GM18861 (cell line): ENCODE results near the gene RTEL1.
A peak's percentile ranks its signal among the peaks of the same experiment; 100 is the strongest.
"Not testable (repeated sequence)": the region's sequence is repeated elsewhere in the genome, so short reads cannot be mapped to it uniquely, and the experiment has no call there.

ENCODE experiments used
- ATAC-seq: cut with Tn5 transposase; IDR thresholded peaks from one replicate; pipeline ENCODE4 v1.9.1; 2021; ENCODE audit not compliant: unreplicated experiment

RTEL1 gene

DNA sequence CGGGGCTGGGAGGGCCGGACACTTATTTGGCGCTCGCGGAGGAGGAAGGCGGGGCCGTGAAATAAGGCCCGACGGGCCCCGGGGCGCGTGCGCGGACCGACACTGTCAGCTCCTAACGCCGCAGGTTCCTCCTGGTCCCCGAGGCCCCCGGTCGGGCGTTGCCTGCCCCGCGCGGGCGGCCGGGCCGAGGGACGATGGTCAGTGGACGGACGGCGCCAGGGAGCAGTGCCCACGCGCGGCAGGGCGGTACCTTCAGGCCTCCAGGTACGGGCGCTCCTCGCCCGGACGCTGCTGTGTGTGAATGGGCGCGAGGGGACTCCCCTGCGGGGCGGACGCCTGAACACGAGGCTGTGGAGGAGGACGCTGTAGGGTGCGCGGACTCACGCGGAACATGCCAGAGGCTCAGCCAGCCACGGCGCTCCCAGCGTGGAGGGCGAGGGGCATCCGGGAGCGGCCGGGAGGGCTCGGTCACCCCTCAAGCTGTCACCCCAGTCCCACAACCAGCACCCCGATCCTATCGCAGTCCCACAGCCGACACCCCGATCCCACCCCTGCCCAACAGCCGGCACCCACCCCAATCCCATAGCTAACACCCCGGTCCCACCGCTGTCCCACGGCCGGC is 30.9 kb upstream of the RTEL1 start:
- peak; percentile 72 for ATAC-seq

DNA sequence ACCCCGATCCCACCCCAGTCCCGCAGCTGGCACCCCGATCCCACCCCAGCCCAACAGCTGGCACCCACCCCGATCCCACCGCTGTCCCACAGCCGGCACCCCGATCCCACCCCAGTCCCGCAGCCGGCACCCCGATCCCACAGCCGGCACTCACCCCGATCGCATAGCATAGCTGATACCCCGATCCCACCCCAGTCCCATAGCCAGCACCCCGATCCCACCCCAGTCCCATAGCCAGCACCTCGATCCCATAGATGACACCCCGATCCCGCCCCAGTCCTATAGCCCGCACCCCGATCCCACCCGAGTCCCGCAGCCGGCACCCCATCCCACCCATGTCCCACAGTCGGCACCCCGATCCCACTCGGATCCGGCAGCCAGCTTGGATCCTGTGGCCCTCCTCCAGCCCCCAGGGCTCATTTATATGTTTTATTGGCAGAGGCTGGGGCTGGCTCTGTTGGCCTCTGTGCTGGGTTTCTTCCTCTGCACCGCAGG is 30.3 kb upstream of the RTEL1 start:
- ATAC-seq: no peak

DNA sequence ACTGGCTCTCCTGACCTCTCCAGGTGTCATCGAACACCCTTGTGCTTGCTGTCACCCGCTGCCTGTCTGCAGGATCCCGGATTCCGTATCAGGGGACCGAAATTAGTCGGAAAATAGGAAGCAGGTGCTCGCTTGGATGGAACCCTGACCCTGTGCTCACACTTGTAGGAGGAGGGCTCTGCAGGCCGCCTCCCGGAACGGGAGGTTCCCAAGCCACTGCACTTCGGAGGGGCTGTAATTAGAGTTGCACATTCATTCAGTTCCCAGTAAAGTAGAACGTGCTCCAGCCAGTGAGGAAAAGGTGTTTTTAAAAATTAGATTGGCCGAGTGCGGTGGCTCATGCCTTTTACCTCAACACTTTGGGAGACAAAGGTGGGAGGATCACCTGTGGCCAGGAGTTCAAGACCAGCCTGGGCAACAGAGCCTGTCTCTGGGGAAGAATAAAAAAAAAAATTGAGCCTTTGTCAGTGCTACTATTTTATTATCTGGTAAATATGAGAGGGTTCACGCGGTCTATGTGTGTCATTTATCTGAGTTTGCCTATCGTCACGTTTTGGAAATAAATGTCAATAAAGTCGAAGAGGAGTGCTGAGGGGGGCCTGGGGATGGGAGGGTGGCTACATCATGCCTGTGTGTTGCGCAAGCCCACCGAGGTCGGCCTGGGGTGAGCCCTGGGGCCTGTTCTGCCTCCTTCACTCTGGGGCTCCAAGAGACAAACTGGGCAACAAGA is 29.7 kb upstream of the RTEL1 start:
- ATAC-seq: no peak

DNA sequence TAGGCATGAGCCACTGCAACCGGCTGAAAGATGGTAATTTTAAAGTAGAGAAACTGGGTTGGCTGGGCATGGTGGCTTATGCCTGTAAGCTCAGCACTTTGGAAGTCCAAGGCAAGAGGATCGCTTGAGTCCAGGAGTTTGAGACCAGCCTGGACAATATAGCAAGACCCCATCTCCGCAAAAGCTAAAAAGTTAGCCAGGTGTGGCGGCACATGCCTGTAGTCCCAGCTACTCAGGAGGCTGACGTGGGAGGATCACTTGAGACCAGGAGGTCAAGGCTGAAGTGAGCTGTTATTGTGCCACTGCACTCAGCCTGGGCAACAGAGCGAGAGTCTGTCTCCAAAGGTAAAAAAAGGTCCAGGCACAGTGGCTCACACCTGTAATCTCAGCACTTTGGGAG is 27.2 kb upstream of the RTEL1 start:
- not testable (repeated sequence) for ATAC-seq

DNA sequence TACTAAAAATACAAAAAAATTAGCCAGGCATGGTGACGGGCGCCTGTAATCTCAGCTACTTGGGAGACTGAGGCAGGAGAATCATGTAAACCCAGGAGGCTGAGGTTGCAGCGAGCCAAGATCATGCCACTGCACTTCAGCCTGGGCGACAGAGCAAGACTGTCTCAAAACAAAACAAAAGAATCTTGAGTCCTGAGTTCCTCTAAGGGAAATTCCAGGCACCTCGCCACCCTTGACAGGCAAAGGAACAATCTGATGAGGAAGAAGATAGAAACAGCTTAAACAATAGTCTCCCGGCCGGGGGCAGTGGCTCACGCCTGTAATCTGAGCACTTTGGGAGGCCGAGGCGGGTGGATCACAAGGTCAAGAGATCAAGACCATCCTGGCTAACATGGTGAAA is 26.7 kb upstream of the RTEL1 start:
- ATAC-seq: not testable (repeated sequence)

DNA sequence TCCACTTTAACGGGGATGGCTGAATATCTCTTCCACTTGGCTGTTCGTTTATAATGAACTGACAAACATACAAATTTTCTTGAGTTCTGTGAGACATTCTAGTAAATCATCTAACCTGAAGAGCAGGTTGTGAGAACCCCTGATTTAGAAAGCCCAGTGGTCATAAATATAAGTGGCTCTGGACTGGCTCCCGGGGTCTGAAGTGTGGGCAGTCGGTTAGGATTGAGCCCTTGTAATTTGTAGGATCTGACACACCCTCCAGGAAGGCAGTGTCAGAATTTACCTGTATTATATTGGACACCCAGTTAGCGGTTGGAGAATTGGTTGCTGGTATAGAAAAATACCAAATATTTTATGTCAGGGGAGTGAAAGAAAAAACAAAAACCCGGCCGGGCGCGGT is 24.4 kb upstream of the RTEL1 start:
- ATAC-seq: no peak

DNA sequence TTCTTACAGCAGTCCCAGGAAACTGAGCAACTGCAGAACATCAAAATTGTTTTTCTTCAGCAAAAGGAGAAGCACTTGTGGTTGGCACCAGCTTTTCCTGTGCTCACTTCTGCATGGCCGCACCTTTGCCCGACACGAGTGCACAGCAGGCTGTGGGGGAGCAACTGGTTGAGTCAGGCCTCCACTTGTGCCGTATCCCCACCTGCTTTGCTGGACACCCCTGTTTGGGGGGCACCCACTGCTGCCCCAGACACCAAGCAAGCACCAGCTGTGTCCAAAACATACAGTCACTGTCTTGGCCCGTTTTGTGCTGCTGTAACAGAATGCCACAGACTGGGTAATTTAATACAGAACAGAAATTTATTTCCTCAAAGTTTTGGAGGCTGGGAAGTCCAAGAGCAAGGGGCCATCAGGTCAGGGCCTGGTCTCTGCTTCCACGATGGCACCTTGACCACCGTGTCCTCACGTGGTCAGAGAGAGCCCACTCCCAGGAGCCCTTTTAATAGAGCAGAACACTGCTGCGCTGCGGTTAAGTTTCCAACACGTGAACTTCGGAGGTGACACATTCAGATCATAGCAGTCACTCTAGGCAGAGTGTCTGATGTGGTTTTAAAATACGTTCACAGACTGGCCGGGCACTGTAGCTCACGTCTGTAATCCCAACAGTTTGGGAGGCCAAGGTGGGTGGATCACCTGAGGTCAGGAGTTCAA is 22.5 kb upstream of the RTEL1 start:
- peak; percentile 47 for ATAC-seq

DNA sequence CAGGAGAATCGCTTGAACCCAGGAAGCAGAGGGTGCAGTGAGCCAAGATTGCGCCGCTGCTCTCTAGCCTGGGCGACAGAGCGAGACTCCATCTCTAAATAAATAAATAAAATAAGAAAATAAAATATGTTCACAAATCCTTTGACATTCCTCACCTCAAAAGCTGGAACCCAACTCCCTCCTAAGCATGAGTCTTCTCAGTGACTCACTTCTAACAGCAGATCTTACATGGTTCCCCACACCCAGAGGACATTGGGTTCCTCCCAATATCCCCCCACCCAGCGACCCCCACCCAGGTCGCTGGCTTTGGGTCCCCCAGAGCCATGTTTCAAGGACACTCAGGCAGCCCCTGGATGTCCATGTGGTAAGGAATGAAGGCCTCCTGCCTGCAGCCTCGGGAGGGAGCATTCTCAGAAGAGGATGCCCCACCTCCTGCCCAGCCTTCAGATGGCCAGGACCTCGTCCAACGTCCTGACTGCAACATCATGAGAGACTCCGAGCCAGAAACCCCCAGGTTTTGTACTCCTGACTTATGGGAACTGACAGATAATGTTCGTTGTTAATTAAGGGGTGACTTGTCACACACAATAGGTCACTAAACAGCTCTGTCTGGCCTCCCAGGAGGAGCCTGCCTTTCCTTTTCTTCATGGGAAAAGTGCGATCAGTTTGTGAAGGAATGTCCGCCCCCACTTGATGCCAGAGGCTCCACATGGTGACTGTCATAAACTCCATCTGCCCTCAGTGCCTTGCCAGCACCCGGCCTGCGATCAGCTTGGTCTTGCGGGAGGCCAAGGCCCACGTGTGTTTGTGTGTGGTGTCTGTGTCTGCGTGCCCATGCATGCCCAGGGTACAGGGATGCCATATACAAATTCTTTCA is 21.1 kb upstream of the RTEL1 start:
- ATAC-seq: no peak

DNA sequence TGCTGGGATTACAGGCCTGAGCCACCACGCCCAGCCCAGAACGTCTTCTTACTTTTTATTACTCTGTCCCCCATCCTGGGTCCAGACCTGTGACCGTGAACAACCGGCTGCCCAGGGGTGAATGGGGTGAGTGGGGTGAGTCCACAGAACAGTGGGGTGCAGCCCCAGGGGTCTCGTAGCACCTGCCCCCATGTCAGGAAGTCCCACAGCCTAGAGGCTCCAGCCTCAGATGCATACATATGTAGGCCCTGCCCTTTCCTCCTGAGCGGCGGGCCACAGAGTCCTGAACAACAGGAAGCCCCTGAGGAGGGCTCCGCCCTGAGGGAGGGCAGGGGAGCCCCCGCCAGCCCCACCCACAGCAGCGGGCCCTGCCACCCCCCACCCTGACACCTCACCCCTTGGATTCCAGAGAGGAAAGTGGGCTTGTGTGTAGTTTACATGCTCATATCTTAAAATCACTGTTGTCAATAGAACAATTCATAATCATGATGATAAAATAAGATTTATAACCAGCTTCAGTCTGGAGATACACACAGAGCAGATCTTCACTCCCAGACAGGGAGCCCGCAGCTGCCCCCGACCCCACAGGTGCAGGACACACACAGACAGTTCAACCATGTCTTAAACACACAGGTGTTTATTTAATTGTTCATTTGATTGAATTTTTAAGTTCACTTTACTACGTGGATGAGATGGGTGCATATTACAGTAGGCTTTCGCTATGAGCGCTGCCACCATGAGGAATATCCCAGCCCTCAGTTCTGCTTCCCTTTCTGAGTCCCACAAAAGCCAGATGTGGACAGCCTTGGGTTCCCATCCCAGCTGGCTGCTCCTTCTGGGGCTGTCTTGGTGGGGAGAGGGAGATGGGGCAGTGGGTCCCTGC is 18.8 kb upstream of the RTEL1 start:
- no peak for ATAC-seq

DNA sequence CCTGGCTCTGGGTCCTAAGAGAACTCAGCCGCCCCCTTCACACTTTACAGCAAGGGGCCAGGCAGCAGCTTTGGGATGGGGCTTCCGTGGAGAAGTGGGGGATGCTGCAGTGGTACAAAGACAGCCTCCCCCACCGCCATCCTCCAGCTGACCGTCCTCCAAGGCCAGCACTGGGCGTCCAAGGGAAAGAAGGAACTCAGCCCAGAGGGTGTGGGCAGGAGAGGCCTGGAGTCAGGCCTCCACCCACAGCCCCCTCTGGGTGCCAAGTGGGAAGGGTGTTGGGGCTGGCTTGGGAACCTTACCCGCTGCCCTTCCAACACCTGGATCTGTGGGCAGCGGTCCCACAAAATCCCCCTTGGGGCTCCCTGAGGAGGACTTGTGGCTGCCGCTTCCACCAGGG is 18.0 kb upstream of the RTEL1 start:
- ATAC-seq: no peak

DNA sequence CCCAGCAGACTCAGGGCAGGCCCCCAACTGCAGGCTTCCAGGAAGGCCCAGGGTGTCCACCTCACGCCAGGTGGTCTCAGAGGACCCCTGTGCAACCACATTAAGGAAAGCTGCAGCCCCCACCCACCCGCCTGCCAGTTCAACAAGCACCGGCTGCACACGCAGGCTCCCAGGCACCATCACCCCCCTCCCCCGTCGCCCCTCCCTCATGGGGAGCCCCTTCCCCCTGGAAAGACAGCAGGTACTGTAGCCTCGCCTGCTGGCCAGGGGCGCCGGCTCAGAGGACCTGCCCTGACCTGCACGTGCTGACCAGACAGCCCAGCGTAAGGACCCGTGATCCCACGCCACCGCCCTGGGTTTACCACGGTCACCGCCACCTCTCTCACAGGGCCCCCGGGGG is 17.4 kb upstream of the RTEL1 start:
- not testable (repeated sequence) for ATAC-seq

DNA sequence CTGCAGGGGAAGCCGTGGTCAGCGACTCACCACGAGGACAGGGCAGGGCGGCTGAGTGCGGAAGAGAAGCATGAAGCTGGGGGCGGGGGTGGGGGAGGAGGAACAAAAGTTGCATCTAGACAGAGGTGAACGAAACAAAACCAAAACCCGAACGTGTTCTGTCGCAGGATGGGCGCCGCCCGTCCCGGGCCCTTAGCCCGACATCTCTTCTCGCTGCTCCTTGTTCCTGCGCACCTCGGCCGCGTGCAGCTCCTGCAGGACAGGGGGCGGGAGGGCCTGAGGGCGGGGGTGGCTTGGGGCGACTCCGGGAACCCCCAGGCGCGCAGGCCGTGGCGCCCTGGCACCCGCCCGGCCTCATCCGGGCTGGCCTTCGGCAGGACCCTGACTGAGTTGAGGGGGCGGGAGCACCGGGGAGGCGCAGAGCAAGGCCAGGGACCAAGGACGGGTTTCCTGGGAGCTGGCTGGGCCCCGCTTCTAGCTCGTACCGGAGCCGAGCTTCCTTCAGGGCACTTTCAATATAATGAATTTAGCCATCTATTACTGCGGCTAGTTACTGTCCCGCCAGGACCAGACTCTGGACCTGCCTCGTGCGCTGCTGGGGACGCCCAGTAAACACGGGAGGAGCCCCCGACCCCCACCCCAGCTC is 16.8 kb upstream of the RTEL1 start:
- ATAC-seq: no peak

DNA sequence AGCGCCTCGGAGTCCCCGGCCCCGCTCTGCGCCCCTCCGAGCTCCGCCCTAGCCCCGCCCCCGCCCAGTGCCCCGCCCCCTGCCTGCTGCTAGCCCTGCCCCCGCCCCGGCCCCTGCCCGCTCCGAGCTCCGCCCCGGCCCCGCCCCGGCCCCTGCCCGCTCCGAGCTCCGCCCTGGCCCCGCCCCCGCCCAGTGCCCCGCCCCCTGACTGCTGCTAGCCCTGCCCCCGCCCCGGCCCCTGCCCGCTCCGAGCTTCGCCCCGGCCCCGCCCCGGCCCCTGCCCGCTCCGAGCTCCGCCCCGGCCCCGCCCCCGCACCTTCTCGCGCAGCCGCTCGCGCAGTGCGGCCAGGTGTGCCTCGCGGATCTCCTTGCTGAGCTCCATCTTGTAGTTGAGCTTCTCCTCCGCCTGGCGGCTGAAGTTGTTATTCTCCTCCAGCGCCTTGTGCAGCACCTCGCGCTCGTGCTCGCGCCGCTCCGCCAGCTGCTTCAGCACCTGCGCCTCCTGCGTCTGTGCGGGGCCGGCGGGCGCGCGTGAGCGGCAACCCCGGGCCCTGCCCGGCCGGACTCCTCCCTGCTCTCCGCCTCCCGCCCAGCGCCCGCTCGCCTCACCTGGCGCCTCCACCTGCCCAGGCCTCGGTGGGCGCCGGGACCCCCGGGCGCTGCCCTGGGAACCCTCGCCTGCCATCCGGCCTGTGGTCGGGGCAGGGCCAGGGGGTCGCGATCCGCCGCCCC is 16.2 kb upstream of the RTEL1 start:
- ATAC-seq: peak; percentile 74

DNA sequence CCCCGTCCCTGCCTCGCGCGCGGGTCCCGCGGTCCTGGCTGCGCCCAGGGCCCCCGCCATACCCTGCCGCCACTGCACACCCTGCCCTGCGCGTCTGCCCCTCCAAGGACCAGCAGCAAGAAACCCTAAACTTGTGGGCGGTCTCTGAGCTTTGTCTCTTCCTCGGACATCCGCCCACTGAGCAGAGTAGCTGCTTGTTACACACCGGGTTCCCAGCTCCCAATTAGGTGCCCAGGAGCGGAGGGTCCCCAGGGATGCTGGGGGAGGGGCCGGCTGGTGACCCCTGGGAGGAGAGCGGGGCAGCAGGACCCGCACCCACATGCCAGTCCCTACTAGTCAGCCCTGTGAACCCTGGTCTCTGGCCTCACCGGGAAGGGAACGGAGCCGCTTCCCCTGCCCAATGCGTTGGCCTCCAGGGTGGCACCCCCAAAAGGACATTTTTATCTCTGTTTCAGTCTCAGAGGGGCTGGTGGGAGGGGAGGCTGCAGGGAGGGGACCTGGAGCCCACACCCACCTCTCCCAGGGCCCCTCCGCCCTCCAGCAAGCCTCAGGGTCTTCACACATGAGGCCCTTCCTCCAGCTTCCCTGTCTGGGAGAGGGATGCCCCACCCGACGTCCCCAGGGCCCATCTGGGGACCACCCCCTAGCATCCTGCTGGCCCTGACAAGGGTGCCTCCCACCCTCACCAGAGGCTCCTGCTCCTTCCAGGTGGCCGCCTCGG is 15.4 kb upstream of the RTEL1 start:
- no peak for ATAC-seq

DNA sequence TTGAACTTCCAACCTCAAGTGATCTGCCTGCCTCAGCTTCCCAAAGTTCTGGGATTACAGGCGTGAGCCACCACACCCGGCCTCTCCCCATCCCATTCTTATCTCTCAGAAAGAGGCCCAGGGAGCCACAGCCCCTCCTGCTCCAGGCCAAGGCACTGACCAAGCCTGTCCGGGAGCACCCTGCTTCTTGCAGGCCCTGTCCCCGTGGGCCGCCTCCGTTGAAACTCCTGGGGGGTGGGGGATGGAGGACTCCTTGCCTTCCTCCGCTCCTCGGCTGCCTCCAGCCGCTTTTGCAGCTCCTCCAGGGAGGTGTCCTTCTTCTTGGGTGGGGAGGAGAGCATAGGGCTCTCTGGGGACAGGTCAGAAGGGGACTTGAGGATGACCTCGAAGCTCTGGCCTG is 14.6 kb upstream of the RTEL1 start:
- no peak for ATAC-seq

DNA sequence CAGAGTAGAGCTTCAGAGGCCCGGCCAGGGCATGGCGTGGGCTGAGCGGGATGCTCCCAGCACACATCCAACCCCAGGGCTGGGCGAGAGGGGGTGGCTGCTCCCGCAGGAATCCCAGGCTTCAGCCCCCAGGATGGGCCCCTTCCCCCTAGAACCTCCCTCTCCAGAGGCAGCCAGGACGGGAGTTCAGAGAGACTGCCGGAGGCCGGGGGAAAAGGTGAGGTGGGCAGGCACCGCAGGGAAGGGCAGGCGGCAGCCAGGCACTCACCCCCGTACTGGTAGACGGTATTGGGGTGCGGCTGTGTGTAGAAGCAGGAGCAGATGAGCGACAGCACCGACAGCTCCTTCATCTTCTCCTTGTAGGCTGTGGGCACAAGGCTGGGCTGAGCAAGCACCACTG is 14.2 kb upstream of the RTEL1 start:
- no peak for ATAC-seq

DNA sequence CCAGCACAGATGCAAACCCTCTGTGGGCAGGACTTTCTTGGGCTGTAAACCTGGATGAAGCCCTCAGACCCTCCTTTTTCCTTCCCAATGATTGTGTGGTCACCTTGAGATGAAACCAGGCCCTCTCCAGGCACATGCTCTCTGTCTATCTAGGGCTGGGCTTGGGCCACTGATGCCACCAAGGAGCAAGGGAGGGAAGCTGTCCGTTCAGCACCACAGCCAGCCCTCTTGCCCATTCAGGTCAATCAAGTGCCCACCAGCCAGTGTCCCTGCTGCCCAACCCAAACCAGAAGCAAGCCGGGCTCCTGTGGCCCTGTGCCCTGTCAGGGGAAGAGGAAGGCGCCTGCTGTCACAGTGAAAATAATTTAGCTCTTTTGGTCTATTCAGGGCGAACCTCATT is 12.9 kb upstream of the RTEL1 start:
- ATAC-seq: no peak

DNA sequence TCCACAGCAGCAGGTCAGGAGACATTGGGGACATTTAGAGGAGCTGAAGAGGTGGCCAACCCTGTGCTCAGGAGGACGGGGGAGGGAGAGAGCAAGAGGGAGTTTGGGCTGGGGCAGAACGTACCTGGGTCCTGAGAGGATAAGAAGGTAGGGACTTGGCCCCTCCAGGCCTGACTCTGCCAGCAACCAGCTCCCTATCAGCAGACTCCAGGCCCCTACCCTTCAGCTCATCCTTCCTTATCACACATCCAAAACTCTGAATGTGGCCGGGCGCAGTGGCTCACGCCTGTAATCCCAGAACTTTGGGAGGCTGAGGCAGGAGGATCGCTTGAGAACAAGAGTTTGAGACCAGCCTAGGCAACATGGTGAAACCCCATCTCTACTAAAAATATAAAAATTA is 9.9 kb upstream of the RTEL1 start:
- no peak for ATAC-seq
